Fibroblast of lung (primary cell): ENCODE measurements around the gene CDC16. TPM values are rescaled to one million over a fixed set of nuclear protein-coding genes. Genes with fewer than 3 reads are reported as not detected.
A peak's percentile ranks its signal among the peaks of the same experiment; 100 is the strongest.

Source experiments
- DNase-seq, 2 donors: peaks; one replicate each; pipeline versions ENCODE4 v3.0.0 to v3.0.0-alpha.2; 2010; ENCODE audit warnings: low read depth in 2 of 2
- H2AFZ ChIP-seq: 2 replicates; pipeline ENCODE4 v1.5.1; 2012; ENCODE audit warnings: low read length, control low read depth, inconsistent platforms
- H3K27ac ChIP-seq: 2 replicates; pipeline ENCODE4 v1.5.1; 2011; ENCODE audit warnings: low read length, control low read depth; ENCODE audit not compliant: insufficient read depth
- H3K27me3 ChIP-seq: 2 replicates; pipeline ENCODE4 v1.5.1; 2011; ENCODE audit warnings: mild to moderate bottlenecking, low read length; ENCODE audit not compliant: control insufficient read depth, insufficient read depth
- H3K36me3 ChIP-seq: 2 replicates; pipeline ENCODE4 v1.5.1; 2011; ENCODE audit warnings: low read length; ENCODE audit not compliant: control insufficient read depth, insufficient read depth
- H3K4me1 ChIP-seq: 2 replicates; pipeline ENCODE4 v1.5.1; 2011; ENCODE audit warnings: low read length; ENCODE audit not compliant: control insufficient read depth, insufficient read depth; ENCODE audit errors: extremely low read depth
- H3K4me2 ChIP-seq: 2 replicates; pipeline ENCODE4 v1.5.1; 2011; ENCODE audit warnings: low read length, control low read depth; ENCODE audit not compliant: insufficient read depth; ENCODE audit errors: extremely low read depth
- H3K4me3 ChIP-seq, 4 experiments: fragments of 200-600 bp in 1 of 4; sonication (generic) in 1 of 4; replicated peaks in 1 of 4; 2 replicates each; pipeline ENCODE4 v1.5.1; 2011 to 2016; ENCODE audit warnings: low read length in 4 of 4, low read depth in 3 of 4, mild to moderate bottlenecking in 3 of 4, control low read depth in 2 of 4, inconsistent platforms in 1 of 4, mixed read lengths in 1 of 4; ENCODE audit not compliant: insufficient read depth in 1 of 4; ENCODE audit errors: control extremely low read depth in 1 of 4
- H3K79me2 ChIP-seq: 2 replicates; pipeline ENCODE4 v1.5.1; 2012; ENCODE audit warnings: mild to moderate bottlenecking, low read length, inconsistent platforms; ENCODE audit not compliant: control insufficient read depth, insufficient read depth
- H3K9ac ChIP-seq: 2 replicates; pipeline ENCODE4 v1.5.1; 2011; ENCODE audit warnings: mild to moderate bottlenecking, low read length, control low read depth; ENCODE audit not compliant: insufficient read depth
- H3K9me3 ChIP-seq: 2 replicates; pipeline ENCODE4 v1.5.1; 2012; ENCODE audit warnings: low read depth, low read length; ENCODE audit not compliant: control insufficient read depth, insufficient read depth
- H4K20me1 ChIP-seq: 2 replicates; pipeline ENCODE4 v1.5.1; 2011; ENCODE audit warnings: low read length; ENCODE audit not compliant: control insufficient read depth, insufficient read depth; ENCODE audit errors: extremely low read depth
- CTCF ChIP-seq, 2 donors: IDR thresholded peaks in 1 of 2; conservative IDR thresholded peaks in 1 of 2; 1 replicate in 1 of 2; 2 replicates in 1 of 2; pipeline ENCODE4 v1.5.1; 2011 to 2012; ENCODE audit warnings: low read length in 2 of 2, control low read depth in 1 of 2, inconsistent platforms in 1 of 2, low read depth in 1 of 2, mild to moderate bottlenecking in 1 of 2
- EZH2 ChIP-seq: IDR thresholded peaks from 2 replicates; pipeline ENCODE4 v1.5.1; 2012; ENCODE audit warnings: low read length, control low read depth, mild to moderate bottlenecking; ENCODE audit errors: missing control alignments
- polyA plus RNA-seq, 2 donors: library from polyadenylated mRNA; depleted of rRNA in 1 of 2; stranded (reverse) in 1 of 2; unstranded in 1 of 2; fragments of >200 nt; gene quantifications; 2 replicates each; pipeline ENCODE4 v1.2.1, GENCODE V29; 2011 to 2012; ENCODE audit warnings: missing spikeins in 1 of 2
- total RNA-seq: library from RNA; depleted of rRNA; stranded (reverse); fragments of >200 nt; gene quantifications from 2 replicates; pipeline ENCODE4 v1.2.1, GENCODE V29; 2014

The CDC16 gene
- total and polyA plus RNA-seq, 2 donors (not counting 1 experiment from before 2014, with no cell fraction given): 52.2 to 101 TPM

DNA sequence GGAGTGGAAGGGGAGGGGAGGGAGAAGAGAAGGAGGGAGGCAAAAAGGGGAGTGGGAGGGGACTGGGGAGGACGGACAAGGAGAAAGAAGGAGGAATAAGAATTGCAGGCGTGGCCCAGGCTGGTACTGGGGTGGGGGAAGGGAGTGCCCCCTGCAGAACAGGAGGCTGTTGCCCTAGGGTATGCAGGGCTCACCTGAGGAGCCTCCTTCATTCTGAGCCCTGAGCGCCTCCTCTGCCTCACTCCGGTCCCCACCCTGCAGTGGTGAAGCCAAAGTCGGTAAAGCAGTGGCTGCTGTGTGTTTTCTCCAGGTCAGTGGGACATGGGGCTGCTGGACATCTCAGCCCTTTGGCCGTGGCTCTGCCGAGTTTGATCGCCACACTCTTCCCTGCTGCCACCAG, 9.1 kb upstream of the CDC16 start:
- Histone ChIP-seq H3K36me3 (no peaks in the 10 kb centered on the region), H2AFZ (no peak overlapping the region), H3K9ac (no peak overlapping the region), H3K4me3 (no peak overlapping the region), H3K79me2 (no peaks in the 10 kb centered on the region), H4K20me1 (no peaks in the 10 kb centered on the region), H3K4me2 (no peak overlapping the region), H3K4me1 (no peaks in the 10 kb centered on the region), H3K27ac (no peak overlapping the region), H3K27me3 (peaks cover 2% of the 10 kb centered on the region), H3K9me3 (no peaks in the 10 kb centered on the region)
- no peak for TF ChIP-seq CTCF (conservative IDR thresholded peaks at IDR 0.05 in 1 of 2, IDR thresholded peaks at IDR 0.05 in 1 of 2; ENCODE audit: low read depth in 1 of 2, low read length in 2 of 2)
- TF ChIP-seq EZH2: no peak
- no peak for DNase-seq

DNA sequence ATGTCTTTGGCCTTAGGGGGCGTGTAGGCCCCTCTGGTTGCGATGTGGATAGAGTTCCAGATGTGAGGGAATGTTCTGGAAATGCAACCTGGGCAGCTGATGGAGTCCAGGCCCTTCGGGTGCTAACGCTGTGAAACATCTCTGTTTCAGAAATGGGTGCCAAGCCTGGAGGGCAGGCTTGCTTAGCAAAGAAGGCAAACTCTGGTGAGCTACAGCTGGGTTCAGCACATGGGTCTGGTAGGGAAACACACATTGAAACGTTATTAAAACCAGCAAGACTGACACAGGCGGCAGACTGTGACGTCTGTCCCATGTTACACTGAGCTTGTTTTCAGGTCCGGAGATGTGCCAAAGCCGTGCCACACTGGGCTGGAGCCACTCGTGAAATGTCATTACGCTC, 8.6 kb upstream of the CDC16 start:
- H4K20me1 ChIP-seq: no peaks in the 10 kb centered on the region
- H3K27ac ChIP-seq: no peak overlapping the region
- H3K9me3 ChIP-seq: no peaks in the 10 kb centered on the region
- DNase-seq: no peak
- H3K79me2 ChIP-seq: no peaks in the 10 kb centered on the region
- no peaks in the 10 kb centered on the region for H3K36me3 ChIP-seq
- H3K9ac ChIP-seq: no peak overlapping the region
- no peak overlapping the region for H3K4me2 ChIP-seq
- no peak for TF ChIP-seq EZH2
- TF ChIP-seq CTCF (conservative IDR thresholded peaks at IDR 0.05 in 1 of 2, IDR thresholded peaks at IDR 0.05 in 1 of 2; ENCODE audit: low read depth in 1 of 2, low read length in 2 of 2): no peak
- H3K4me1 ChIP-seq: no peaks in the 10 kb centered on the region
- H3K4me3 ChIP-seq: no peak overlapping the region
- no peak overlapping the region for H2AFZ ChIP-seq
- peaks cover 3% of the 10 kb centered on the region for H3K27me3 ChIP-seq

DNA sequence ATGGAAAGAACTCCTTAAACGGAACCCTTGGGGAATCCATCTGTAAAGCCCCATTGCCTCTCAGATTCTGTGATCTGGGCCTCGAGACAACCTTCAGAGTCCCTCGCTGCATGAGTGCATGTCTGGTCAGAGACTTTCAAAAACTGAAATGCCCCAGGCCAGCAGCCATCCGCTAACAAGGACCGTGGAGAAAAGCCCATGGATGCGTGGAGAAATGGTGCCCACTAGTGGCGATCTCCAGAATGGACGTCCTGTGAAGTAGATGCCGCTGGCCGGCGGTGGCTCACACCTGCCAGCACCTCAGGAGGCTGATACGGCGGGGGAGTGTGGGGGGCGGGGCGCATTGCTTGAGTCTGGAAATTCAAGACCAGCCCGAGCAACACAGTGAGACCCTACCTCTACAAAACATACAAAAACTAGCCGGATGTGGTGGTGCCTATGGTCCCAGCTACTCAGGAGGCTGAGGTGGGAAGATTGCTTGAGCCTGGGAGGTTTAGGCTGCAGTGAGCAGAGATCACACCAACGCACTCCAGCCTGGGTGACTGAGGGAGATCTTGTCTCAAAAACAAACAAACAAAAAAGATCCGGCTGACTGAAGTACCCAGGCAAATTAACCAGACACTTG, 7.9 kb upstream of the CDC16 start:
- Histone ChIP-seq H3K27me3 (peaks cover 3% of the 10 kb centered on the region), H3K79me2 (no peaks in the 10 kb centered on the region), H4K20me1 (no peaks in the 10 kb centered on the region), H3K9ac (no peak overlapping the region), H3K4me2 (no peak overlapping the region), H3K36me3 (no peaks in the 10 kb centered on the region), H2AFZ (no peak overlapping the region), H3K9me3 (no peaks in the 10 kb centered on the region), H3K4me3 (no peak overlapping the region), H3K27ac (no peak overlapping the region), H3K4me1 (no peaks in the 10 kb centered on the region)
- TF ChIP-seq EZH2: no peak
- peak; percentile 95 to 97 for TF ChIP-seq CTCF (conservative IDR thresholded peaks at IDR 0.05 in 1 of 2, IDR thresholded peaks at IDR 0.05 in 1 of 2; ENCODE audit: low read depth in 1 of 2, low read length in 2 of 2)
- DNase-seq: peak; percentile 62 to 82
